ENCODE data around the gene PPP2R2D.

The PPP2R2D gene

DNA sequence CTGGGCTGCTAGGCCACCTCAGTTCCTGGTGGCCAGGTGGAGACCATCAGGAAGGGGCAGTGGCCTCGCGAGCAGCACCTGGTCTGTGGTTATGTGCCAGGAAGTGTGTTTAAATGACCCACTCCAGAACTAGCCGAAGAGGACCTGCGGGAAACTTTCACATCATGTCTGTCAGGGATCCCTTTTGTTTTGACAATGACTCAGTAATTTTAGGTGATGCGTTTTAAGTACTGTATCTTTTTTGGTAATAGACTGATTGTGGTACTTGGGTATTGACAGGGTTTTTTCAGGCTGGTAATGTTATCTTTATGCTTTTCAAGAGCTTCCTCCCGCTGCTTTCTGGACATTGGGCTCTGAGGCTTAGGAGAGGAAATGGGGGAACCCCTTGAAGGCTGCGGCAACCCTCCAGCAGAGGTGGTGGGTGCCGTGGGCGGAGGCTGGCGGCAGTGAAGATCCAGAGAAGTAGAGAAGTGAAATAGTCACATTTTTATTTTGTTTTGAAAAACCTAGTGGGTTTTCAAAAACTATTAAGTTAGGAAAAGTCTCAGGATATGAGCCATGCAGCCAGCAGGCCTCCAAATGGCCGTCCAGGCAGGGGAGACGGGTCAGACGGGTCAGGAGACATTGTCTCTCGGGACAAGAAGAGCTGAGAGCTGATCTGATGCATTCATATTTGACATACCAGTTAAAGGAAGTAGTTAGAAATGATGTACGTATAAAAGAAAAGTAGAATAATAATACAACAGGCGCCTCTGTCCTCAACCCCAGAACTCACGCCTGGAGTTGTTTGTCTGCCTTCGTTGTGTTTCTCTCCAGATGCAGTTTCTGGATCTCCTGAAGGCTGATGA lies 27.7 kb downstream of the PPP2R2D start:
- DNase-seq (ENCODE audit: low read depth, low spot score), result no peak
- ChIA-PET POLR2A (no interaction called here), CTCF (interaction anchor here (1.1 kb wide), 1 partner anchor 17 kb away, joined by 3 read pairs; no protein-coding TSS in a partner anchor)
- no peak overlapping the region for H3K4me3 ChIP-seq (ENCODE audit: low read depth, low read length)
- TF ChIP-seq, protein P1, sequence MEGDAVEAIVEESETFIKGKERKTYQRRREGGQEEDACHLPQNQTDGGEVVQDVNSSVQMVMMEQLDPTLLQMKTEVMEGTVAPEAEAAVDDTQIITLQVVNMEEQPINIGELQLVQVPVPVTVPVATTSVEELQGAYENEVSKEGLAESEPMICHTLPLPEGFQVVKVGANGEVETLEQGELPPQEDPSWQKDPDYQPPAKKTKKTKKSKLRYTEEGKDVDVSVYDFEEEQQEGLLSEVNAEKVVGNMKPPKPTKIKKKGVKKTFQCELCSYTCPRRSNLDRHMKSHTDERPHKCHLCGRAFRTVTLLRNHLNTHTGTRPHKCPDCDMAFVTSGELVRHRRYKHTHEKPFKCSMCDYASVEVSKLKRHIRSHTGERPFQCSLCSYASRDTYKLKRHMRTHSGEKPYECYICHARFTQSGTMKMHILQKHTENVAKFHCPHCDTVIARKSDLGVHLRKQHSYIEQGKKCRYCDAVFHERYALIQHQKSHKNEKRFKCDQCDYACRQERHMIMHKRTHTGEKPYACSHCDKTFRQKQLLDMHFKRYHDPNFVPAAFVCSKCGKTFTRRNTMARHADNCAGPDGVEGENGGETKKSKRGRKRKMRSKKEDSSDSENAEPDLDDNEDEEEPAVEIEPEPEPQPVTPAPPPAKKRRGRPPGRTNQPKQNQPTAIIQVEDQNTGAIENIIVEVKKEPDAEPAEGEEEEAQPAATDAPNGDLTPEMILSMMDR (IDR thresholded peaks at IDR 0.05; ENCODE audit: insufficient read depth, low read length, missing control alignments), result no peak

DNA sequence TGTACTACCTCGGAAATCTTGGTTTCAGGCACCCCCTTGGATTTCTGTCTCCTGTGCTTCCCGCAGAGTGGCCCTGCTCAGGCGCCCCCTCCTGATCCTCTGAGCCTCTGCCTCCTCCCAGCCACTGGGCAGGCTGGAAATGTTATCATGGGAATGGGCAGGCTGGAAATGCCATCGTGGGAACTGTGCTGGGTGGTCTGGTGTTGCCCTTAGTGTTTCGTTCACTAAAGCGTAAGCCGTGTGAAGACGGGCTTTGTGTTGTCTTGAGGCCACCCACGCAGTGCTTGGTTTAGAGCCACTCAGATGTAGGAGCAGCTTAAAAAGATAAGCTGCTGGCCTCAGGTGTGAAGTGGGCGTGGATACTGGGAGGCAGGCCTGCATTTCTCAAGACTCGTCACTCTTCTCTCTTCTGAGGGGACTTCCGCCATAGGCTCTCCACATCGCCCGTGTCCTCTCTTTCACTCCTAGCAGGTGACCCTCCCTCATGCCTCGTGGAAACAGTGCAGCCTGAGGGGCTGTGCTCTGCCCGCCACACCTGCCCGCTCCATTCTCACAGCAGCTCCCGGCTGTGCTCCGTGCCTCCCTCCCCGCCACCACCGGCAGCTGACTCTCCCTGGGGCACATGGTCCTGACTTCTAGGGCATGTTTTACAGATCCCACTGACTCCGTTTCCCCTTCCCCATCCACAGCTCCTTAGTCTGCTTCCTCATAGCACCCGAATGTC lies 28.5 kb downstream of the PPP2R2D start:
- no peak overlapping the region for H3K4me3 ChIP-seq (ENCODE audit: low read depth, low read length)
- TF ChIP-seq, protein P1 (IDR thresholded peaks at IDR 0.05; ENCODE audit: insufficient read depth, low read length, missing control alignments), result no peak
- no peak for DNase-seq (ENCODE audit: low read depth, low spot score)
- POLR2A ChIA-PET, result no interaction called here
- CTCF ChIA-PET, result interaction anchor here (1.1 kb wide), 1 partner anchor 16 kb away, joined by 3 read pairs; no protein-coding TSS in a partner anchor

DNA sequence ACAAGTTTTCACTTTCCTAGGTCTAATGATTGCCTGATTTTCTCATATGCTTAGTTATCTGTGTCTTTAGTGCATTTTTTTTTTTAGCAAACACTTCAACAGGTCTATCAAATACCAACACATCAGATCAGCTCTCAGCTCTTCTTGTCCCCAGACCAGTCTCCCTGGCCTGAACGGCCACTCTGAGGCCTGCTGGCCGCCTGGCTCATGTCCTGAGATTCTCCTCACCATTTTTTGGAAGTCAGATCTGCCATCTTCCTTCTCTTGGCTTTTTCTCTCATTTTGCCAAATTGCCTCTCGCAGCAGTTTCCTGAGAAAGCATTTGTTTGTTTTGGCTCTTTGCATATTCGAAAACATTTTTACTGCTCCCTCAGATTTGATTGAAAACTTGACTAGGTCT lies 29.3 kb downstream of the PPP2R2D start:
- no peak for DNase-seq (ENCODE audit: low read depth, low spot score)
- TF ChIP-seq, protein P1 (IDR thresholded peaks at IDR 0.05; ENCODE audit: insufficient read depth, low read length, missing control alignments), result no peak
- no peak overlapping the region for H3K4me3 ChIP-seq (ENCODE audit: low read depth, low read length)
- POLR2A ChIA-PET, result no interaction called here
- CTCF ChIA-PET, result no interaction called here

DNA sequence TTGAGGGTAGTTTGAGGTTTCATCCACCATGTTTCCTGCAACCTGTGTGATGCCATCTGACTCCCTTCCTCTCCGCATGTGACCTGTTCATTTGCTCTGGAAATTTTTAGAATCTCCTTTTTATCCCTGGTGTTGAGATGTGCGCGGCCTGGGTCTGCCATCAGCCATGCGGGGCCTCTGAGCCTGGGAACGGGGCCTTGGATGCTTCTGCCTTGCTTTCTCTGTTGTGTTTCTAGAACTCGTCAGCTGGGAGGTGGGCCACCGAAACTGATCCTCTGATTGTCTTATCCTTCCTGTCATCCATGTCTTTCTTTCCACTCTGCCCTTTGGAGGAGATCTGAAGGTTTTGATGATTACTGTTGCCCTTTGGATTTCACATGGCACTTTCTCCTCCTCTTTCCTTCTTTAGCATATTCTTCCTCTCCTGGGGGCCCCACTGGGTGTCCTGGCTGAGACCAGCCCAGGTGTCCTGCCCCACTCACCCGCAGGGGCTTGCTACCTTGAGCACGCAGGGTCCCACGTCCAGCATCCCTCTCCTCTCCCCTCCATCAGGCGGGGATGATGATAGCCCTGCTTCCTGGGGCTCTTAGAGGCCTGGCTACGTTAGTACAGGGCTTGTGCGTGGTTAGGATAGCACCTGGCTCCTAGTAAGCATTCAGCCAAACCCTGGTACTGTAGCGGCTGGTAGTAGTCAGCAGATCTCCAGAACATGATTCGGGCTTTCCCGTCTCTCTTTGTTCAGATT lies 29.9 kb downstream of the PPP2R2D start:
- ChIA-PET CTCF (no interaction called here), POLR2A (no interaction called here)
- H3K4me3 ChIP-seq (ENCODE audit: low read depth, low read length), result no peak overlapping the region
- TF ChIP-seq, protein P1 (IDR thresholded peaks at IDR 0.05; ENCODE audit: insufficient read depth, low read length, missing control alignments), result no peak
- DNase-seq (ENCODE audit: low read depth, low spot score), result no peak

DNA sequence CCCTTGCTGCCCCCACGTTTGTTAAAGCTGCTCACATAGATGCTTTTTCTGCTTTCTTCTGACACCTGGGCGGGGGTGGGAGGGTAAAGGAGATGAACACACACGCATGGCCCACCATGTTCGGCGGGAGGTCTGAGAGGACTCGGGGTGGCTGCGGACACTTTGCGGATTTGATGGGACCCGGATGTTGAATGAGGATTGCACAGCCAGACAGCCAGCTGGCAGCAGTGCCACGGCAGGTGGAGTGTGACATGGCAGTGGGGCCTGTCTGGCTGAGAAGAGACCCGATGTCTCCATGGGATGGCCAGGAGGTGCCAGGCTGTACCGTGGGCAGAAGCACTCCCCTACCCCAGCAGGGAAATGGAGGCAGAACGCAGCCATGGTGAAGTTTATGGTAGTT lies 31.2 kb downstream of the PPP2R2D start:
- POLR2A ChIA-PET, result interaction anchor here (1.1 kb wide), 1 partner anchor 11 kb away, joined by 3 read pairs; no protein-coding TSS in a partner anchor

More for the DNA sequence above, 31.2 kb downstream of the PPP2R2D start:
- CTCF ChIA-PET, result interaction anchor here (0.6 to 1.4 kb wide), 3 partner anchors 11 to 28 kb away, joined by 3 to 5 read pairs (median 3); no protein-coding TSS in a partner anchor
- no peak for DNase-seq (ENCODE audit: low read depth, low spot score)
- TF ChIP-seq, protein P1 (IDR thresholded peaks at IDR 0.05; ENCODE audit: insufficient read depth, low read length, missing control alignments), result no peak
- no peak overlapping the region for H3K4me3 ChIP-seq (ENCODE audit: low read depth, low read length)
